Colonic mucosa (tissue), 4 donors: Measurements from ENCODE around the gene SLC17A2. TPM values are rescaled to one million over a fixed set of nuclear protein-coding genes. Genes with fewer than 3 reads are reported as not detected.

ENCODE experiments used
- DNase-seq: peaks from one replicate; pipeline ENCODE4 v3.0.0-alpha.2; 2020
- H3K27ac ChIP-seq: fragments of 200-600 bp; one replicate; pipeline ENCODE4 v1.8.0; 2021
- H3K27me3 ChIP-seq: fragments of 200-600 bp; one replicate; pipeline ENCODE4 v1.8.0; 2021
- H3K36me3 ChIP-seq: fragments of 200-600 bp; one replicate; pipeline ENCODE4 v1.8.0; 2021
- H3K4me1 ChIP-seq: fragments of 200-600 bp; one replicate; pipeline ENCODE4 v1.8.0; 2021; ENCODE audit warnings: mild to moderate bottlenecking
- H3K4me3 ChIP-seq: fragments of 200-600 bp; one replicate; pipeline ENCODE4 v1.8.0; 2021
- H3K9ac ChIP-seq, 2 donors: one replicate each; pipeline ENCODE4 v1.7.0; 2013; ENCODE audit warnings: control low read depth in 2 of 2, low read depth in 2 of 2, low read length in 2 of 2
- H3K9me3 ChIP-seq: fragments of 200-600 bp; one replicate; pipeline ENCODE4 v1.8.0; 2021
- intact Hi-C: fragments of 100-400 bp; cut with DNase I; formaldehyde crosslinking; loops from one replicate; pipeline ENCODE4 v1.14.1; 2022
- total RNA-seq, 2 donors: library from RNA; stranded (reverse); fragmentation: NEBNext Ultra II Directional in 1 of 2; extraction: Animal tissue kit (Norgen Biotek cat#: 25700) in 1 of 2; gene quantifications; one replicate each; pipeline ENCODE4 v1.2.1, GENCODE V29; 2021
- TF ChIP-seq, protein P1 (sequence below): fragments of 200-600 bp; IDR thresholded peaks from one replicate; pipeline ENCODE4 v1.8.0; 2022; ENCODE audit warnings: antibody characterized with exemption, mild to moderate bottlenecking
- donor health status: healthy.
- donor health status: DM: no; HTN: no; CAD: no.
- donor health status: DM: no; HTN: no; CAD: no.

SLC17A2 gene
- total RNA-seq, 2 donors from 2014 or later, result not detected

DNA sequence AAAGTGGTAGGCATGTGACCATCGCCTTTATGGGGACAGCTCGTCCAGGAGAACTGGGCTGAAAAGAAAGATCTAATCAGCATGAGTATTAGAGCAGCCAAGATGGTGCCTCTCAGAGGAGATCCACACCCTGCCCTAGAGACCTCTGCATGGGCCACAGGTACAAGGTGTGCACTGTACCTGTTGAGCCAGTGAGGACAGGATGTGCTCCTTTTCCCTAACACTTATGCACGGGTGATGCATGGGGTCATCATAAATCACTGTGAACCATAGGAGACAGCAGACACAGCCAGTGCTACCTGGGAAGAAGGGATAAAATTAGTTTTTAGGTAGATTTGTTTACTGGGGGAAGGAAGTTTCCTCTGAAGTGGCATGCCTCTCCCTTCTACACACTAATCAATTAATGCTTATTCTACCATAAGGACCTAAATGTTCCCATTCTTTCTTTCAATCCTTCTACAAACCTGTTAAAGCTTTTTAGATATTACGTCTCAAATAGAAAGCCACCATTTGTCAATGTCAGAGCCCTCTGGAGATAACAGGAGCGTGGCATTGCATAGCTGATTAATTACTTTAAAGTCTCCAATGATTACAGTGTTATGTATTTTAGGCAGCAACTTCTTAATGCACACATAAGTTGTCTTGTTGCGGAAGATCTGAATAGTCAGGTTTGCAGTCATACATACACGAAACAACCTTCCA lies 13.6 kb downstream of the SLC17A2 start:
- Histone ChIP-seq H3K9me3 (no peaks in the 10 kb centered on the region), H3K4me1 (no peaks in the 10 kb centered on the region), H3K27me3 (no peaks in the 10 kb centered on the region), H3K27ac (no peak overlapping the region), H3K4me3 (no peak overlapping the region), H3K9ac (no peak overlapping the region), H3K36me3 (no peaks in the 10 kb centered on the region)
- intact Hi-C loops, result no loop called here
- DNase-seq, result no peak
- TF ChIP-seq, protein P1, sequence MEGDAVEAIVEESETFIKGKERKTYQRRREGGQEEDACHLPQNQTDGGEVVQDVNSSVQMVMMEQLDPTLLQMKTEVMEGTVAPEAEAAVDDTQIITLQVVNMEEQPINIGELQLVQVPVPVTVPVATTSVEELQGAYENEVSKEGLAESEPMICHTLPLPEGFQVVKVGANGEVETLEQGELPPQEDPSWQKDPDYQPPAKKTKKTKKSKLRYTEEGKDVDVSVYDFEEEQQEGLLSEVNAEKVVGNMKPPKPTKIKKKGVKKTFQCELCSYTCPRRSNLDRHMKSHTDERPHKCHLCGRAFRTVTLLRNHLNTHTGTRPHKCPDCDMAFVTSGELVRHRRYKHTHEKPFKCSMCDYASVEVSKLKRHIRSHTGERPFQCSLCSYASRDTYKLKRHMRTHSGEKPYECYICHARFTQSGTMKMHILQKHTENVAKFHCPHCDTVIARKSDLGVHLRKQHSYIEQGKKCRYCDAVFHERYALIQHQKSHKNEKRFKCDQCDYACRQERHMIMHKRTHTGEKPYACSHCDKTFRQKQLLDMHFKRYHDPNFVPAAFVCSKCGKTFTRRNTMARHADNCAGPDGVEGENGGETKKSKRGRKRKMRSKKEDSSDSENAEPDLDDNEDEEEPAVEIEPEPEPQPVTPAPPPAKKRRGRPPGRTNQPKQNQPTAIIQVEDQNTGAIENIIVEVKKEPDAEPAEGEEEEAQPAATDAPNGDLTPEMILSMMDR, result no peak

GRCh38 chr6:25916330-25916729 lies 14.2 kb downstream of the SLC17A2 start:
- H3K9ac ChIP-seq, result no peak overlapping the region
- DNase-seq, result no peak
- TF ChIP-seq, protein P1, result no peak
- H3K4me3 ChIP-seq, result no peak overlapping the region
- intact Hi-C loops, result no loop called here
- no peak overlapping the region for H3K27ac ChIP-seq
- H3K27me3 ChIP-seq, result no peaks in the 10 kb centered on the region
- H3K36me3 ChIP-seq, result no peaks in the 10 kb centered on the region
- no peaks in the 10 kb centered on the region for H3K4me1 ChIP-seq
- H3K9me3 ChIP-seq, result no peaks in the 10 kb centered on the region

- TF ChIP-seq, protein P1, result no peak
- no peak overlapping the region for H3K4me3 ChIP-seq
- H3K9me3 ChIP-seq, result no peaks in the 10 kb centered on the region
- DNase-seq, result no peak
- H3K9ac ChIP-seq, result no peak overlapping the region
- H3K36me3 ChIP-seq, result no peaks in the 10 kb centered on the region
- H3K4me1 ChIP-seq, result no peaks in the 10 kb centered on the region
- intact Hi-C loops, result no loop called here
- H3K27me3 ChIP-seq, result no peaks in the 10 kb centered on the region
- no peak overlapping the region for H3K27ac ChIP-seq
Measured at GRCh38 chr6:25913741-25914140, 16.8 kb downstream of the SLC17A2 start.

DNA sequence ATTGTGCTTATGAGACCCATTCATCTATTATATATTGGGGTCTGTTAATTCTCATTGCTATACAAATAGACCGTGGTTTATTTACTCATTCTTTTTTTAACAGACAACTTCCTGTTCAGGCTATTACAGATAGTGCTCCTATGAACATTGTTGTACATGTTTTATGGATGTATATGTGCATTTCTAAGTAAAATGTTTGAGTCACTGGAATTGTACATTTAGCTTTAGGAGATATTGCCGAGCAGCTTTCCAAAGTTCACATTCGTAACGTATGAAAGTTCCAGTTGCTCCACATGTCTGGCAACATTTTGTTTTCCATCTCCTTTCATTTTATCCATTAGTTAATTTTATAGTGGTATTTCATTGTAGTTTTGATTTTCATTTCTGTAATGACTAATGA lies 19.1 kb downstream of the SLC17A2 start:
- no peaks in the 10 kb centered on the region for H3K9me3 ChIP-seq
- H3K27me3 ChIP-seq, result no peaks in the 10 kb centered on the region
- TF ChIP-seq, protein P1, result no peak

GRCh38 chr6:25907475-25908014 lies 22.9 kb downstream of the SLC17A2 start:
- Histone ChIP-seq H3K9ac (no peak overlapping the region), H3K4me3 (no peak overlapping the region), H3K27me3 (no peaks in the 10 kb centered on the region), H3K4me1 (no peaks in the 10 kb centered on the region), H3K36me3 (no peaks in the 10 kb centered on the region), H3K9me3 (no peaks in the 10 kb centered on the region), H3K27ac (no peak overlapping the region)
- no peak for DNase-seq
- TF ChIP-seq, protein P1, result no peak
- intact Hi-C loops, result no loop called here

More for the DNA sequence above, 19.1 kb downstream of the SLC17A2 start:
- H3K4me3 ChIP-seq, result no peak overlapping the region
- intact Hi-C loops, result no loop called here
- H3K36me3 ChIP-seq, result no peaks in the 10 kb centered on the region
- no peak overlapping the region for H3K27ac ChIP-seq
- no peak overlapping the region for H3K9ac ChIP-seq
- no peak for DNase-seq
- H3K4me1 ChIP-seq, result no peaks in the 10 kb centered on the region
